Fibroblast of pulmonary artery (primary cell): ENCODE data around the gene RIPK3.

Source experiments
- DNase-seq: peaks from one replicate; pipeline ENCODE4 v3.0.0-alpha.2; 2010; ENCODE audit warnings: low read depth
- H3K4me3 ChIP-seq: replicated peaks from 2 replicates; pipeline ENCODE4 v1.5.1; 2011; ENCODE audit warnings: low read depth, mild to moderate bottlenecking, control low read depth, low read length, moderate library complexity
- CTCF ChIP-seq: IDR thresholded peaks from 2 replicates; pipeline ENCODE4 v1.5.1; 2011; ENCODE audit warnings: mild to moderate bottlenecking, control low read depth, low read length, inconsistent platforms; ENCODE audit errors: missing control alignments

Gene RIPK3

DNA sequence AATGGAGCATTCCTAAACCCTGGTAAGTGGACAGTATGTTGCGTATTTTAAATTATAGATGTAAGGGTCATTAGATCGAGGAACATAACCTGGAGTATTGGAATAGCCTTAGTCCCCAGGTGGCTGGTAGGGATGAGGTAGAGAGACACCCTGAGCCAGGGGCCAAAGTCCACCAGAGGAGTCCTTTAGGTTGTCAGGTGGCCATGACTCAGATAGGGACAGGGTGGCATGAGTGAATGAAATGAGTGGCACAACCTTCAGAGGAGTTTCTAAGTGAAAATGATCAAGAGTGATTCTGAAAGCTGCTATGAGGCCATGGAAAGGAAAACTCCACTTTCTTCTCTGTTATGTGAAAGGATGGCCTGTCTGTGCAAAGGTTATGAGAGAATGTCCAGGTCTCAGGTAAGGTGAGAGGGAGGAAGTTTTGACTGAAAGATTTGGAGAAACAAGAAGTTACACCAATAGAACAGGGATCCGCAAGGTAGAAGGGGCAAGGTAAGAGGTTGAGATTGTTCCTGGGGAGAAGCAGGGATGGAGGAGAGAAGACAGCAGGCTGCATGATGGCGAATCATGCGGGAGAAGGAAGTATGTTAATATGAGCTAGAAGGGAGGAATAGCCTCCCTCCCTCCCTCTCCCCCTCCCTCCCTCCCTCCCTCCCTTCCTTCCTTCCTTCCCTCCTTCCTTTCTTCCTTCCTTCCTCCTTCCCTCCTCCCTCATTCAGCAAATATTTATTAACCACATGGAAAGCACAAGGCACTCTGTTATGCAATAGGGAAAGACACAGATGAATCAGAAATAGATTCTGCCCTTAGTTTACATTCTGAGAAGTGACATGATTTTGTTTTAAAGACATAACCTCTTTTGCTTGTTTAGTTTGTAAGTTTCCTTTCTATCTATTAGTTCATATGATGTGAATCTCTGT, 14.0 kb upstream of the RIPK3 start:
- H3K4me3 ChIP-seq: no peak overlapping the region

GRCh38 chr14:24351517-24351916, 11.7 kb upstream of the RIPK3 start:
- DNase-seq: peak; percentile 41
- H3K4me3 ChIP-seq: no peak overlapping the region
- TF ChIP-seq CTCF: no peak

More for the DNA sequence above, 14.0 kb upstream of the RIPK3 start:
- DNase-seq: peak; percentile 63
- no peak for TF ChIP-seq CTCF

DNA sequence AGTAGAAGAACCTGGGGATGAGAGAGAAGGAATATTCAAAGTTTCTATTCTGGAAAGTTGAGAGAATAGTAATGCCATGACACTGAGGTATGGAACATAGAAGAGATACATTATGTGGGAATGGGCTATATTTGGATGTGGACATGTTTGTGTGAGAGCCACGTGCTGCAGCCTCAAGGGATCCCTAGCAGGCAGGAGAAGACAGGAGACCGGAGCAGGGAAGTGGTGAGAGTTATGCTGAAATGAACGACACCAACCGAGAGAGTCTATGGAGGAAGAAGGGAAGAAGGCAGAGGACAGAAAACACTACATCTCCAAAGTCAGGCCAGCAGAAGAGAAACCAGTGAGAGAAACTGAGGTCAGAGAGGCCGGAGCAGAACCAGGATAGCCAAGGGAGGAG, 10.0 kb upstream of the RIPK3 start:
- no peak for TF ChIP-seq CTCF
- no peak overlapping the region for H3K4me3 ChIP-seq
- DNase-seq: no peak

DNA sequence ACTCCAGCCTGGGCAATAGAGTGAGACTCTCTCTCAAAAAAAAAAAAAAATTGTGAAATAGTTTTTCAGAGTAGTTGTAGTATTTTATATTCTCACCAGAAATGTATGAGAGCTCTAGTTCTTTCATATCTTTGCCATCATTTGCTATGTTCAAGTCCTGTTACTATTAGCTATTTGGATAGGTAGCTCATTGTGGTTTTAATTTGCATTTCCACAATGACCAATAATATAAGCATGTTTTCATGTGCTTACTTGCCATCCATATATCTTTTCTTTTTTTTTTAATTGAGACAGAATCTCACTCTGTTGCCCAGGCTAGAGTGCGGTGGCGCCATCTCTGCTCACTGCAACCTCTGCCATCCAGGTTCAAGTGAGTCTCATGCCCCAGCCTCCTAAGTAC, 8.4 kb upstream of the RIPK3 start:
- H3K4me3 ChIP-seq: no peak overlapping the region
- no peak for TF ChIP-seq CTCF
- no peak for DNase-seq

- no peak overlapping the region for H3K4me3 ChIP-seq
- TF ChIP-seq CTCF: no peak
Observed at GRCh38 chr14:24347134-24347533, 7.3 kb upstream of the RIPK3 start.

GRCh38 chr14:24343795-24344660, 4.2 kb upstream of the RIPK3 start:
- TF ChIP-seq CTCF: no peak

More at GRCh38 chr14:24347134-24347533, 7.3 kb upstream of the RIPK3 start:
- no peak for DNase-seq

More at GRCh38 chr14:24343795-24344660, 4.2 kb upstream of the RIPK3 start:
- no peak for DNase-seq
- no peak overlapping the region for H3K4me3 ChIP-seq
